GM19193 (cell line): ENCODE measurements around the gene ZNF502.
A peak's percentile ranks its signal among the peaks of the same experiment; 100 is the strongest.

Source experiments
- POLR2A ChIP-seq: IDR thresholded peaks from 4 replicates; pipeline ENCODE4 v1.6.1; 2011; ENCODE audit not compliant: insufficient read depth, insufficient read length; ENCODE audit errors: extremely low read depth

ZNF502 gene

DNA sequence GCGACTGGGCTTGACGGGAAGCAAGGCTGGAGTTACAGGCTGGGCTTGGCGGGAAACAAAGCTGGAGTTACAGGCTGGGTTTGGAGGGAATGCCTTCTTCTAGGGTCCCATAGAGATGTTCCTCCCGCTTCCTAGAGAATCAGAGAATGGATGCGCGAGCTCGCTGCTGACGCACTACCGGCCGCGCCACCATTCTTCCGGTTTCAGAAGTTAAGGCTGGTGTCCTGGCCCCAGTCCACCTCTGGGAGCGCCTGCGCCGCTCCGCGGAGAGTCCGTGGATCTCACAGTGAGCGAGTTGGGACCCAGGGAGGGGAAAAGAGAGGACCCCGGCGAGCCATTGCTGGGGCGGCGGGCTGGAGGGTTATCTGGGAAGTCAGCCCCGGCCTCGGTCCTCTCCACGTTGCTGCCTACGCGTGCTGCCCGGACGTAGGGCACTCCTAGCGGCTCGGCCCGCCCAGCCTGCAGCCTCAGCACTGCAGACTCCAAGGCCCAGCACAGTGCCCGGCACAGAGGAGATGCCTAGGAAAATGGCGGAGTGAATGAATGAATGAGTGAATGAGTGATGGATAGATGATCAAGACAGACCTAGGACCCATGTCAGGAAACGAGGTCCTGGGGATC lies at the start of gene ZNF502:
Gene ZNF502 (plus strand): TSS at position 206 of the 621 bp plus-strand sequence. CDS start 7,602 bp downstream, outside the sequence.
- no peak for TF ChIP-seq POLR2A

DNA sequence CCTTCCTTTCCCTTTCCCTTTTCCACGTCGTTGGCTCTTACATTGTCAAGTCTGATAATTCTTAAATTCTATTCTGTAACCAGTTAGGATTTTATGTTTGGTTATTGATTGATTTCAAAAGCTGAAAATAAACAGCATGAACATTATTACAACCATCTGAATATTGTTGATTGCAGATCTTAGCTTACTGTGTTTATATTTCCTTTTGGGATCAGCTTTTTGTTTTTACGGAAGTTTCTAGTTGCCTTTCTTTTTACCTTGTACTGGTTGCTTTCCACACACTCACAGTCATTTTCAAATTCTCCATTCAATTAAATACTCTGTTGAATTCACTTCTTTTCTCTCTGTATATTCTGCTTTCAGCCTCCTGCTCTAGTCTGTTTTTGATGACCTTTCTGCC lies 47.3 kb upstream of the ZNF502 start:
- TF ChIP-seq POLR2A = no peak

DNA sequence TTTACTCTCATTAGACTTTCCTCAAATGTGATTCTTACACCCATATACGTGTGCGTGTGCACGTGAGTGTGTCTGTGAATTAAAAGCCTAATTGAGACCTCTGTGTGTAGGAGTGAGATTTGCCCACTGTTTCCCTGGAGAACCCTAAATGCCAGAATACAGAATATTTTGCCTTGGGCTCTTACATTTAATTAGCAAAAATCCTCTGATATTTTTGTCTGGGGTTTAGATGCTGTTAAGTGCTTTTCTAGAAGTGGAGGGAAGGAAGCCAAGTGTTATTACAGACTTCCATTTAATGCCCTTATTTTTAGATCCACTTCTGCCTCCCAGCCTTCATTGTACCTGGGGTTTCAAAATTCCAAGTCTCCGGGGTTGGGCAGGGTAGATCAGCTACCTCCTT lies 46.1 kb upstream of the ZNF502 start:
- TF ChIP-seq POLR2A = no peak

DNA sequence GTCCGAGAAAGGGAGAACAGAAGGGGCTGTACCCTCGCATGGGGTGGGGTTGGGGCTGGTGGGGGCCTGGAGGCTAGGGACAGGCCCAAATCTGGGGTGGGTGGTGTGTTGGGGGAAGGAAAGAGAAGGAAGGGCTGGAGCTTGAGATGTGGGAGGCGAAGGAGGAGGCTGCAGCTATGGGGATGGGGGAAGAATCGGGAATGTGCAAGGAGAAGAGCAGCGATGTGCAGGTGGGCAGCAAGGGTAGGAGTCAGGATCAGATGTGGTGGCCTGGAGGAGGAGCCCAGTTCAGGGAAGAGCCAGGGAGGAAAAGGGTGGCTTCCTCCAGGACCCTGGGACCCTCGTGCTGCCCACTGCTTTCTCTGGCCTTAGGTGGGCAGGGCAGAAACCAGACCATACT lies 42.7 kb upstream of the ZNF502 start:
- no peak for TF ChIP-seq POLR2A

DNA sequence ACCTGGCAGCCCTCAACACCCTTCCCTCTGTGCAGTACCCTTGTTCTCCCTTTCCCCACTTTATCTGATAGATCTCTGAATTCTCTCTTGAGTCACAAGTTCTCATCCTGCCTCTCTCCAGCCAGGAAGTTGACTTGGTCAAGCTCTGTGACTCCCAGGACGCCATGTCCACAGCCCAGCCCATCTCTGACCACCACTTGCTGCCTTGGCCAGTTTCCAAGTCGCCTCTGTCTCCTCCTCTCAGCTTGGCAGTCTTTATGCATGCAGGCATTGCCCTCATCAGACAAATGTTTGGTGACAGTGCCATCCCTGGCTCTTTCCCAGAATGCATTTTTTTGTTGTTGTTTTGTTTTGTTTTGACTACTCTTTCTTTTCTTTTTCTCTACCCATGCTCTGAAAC lies 38.2 kb upstream of the ZNF502 start:
- no peak for TF ChIP-seq POLR2A

DNA sequence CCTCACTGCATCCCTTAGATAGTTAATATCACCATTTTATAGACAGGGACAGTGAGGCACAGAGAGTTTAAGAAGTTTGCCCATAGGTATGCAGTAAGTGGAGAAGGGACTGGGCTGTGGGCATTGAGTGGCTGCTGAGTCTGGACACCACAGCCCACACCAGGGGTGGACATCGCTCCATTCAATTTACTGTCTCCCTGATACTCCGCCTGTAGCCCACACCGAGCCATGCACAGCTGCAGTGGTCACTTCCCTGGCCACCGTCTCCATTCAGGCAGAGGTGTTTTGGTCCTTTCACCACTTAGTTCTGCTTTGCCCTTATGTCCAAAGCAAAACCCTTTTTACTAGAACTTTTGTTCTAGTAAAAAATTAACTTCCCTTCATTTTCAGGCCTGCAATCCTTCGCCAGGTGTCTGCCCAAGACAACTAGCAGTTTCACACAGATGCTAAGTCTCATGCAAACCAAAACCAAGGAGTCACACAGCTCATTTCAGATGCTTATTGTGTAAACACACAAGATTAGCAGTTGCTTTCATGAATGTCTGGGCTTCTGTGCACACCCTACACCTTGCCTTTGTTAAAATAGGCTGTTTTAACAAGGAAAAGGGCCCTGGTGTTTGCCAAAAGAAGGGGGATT lies 33.9 kb upstream of the ZNF502 start:
- no peak for TF ChIP-seq POLR2A

DNA sequence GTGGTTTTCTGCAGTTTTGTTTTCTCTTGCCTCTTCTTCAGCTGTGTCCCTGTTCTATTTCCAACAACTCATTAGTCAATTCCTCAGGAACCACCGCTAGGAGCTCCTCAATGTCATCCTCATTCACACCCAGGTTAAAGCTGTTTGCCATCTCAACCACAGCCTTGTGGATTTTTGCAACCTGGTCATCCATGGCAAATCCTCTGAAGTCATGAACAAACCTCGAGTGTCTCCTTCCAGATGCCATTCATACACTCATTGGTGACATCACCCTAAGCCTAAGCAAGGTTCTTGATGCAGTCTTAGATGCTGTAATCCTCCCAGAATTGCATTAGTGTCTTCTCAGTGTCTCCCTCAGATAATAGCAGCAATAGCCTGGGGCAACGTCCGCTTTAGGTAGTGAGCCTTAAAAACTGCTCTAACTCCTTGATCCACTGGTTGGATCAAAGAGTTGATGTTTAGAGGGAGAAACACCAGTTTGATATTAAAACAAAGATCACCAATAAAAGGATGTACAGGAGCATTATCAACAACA lies 31.5 kb upstream of the ZNF502 start:
- no peak for TF ChIP-seq POLR2A

DNA sequence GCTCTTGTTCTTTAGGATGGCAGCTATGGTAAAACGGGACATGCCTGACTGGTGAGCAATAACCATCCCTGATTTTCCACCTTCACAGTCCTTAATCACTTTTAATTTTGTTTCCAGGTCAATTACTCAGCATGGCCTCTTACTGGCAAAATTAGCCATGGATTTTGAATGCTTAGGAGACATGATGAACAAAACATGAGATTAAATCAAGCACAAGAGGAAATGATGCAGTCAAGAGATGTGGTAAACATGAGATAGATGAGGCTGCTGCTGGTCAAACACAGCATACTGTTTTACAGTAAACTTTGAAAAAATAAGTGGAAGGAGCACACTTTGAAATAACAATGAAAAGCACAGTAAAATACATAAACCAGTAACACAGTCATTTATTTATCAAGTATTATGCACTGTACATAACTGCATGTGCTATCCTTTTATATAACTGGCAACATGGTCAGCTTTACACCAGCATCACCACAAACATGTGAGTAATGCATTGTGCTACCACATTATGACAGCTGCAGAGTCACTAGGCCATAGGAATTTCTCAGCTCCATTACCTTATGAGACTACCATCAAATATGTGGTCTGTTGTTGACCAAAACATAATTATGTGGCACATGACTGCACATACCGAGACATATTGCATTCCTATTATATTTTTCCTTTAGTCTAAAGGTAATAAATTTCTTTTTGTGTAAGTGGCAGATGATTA lies 30.1 kb upstream of the ZNF502 start:
- no peak for TF ChIP-seq POLR2A

DNA sequence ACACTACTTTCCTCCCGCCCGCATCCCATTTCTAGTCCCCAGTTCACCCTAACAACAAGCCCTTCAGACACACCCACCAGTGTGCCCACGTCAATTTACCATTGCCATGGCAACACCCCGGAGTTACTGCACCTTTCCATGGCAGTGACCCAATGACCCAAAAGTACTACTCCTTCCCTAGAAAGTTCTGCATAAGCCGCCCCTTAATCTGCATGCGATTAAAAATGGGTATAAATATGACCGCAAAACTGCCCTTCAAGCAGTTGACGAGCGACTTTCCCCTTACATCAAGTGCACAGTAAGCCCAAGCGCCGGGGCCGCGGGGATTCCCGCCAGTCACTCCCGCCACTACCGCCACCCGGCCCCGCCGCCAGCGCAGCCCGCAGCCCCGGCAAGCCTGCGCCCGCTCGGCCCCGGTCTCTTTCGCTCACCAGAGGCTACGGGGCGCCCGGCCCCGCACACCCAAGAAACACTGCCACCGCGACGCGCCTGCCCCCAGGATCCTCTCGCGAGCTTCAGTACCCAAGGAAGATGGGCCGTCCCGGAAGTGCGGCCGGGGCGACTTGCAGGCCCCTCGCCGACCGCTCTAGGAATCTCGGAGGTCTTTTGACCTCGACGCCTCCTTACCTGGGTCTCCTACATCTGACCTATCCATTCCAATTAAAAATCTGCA lies 27.2 kb upstream of the ZNF502 start:
- peak; percentile 52 for TF ChIP-seq POLR2A

DNA sequence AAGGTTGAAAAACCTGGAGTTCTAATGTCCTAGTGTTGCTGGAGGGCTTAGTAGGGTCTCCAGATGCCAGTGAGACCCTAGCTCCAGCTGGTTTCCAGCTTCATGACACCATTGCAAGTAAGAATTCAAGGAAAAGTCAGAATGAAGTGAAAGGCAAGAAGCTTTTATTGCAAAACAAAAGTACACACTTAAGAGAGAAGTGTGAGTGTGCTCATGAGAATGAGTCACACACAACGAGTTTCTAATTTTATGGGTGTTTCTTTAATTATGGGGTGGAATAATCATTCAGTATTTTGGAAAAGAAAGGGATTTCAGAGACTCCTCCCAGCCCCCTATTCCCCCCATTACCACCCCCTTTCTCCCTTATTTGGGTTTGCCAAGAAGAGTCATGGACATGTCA lies 24.6 kb upstream of the ZNF502 start:
- TF ChIP-seq POLR2A = no peak

DNA sequence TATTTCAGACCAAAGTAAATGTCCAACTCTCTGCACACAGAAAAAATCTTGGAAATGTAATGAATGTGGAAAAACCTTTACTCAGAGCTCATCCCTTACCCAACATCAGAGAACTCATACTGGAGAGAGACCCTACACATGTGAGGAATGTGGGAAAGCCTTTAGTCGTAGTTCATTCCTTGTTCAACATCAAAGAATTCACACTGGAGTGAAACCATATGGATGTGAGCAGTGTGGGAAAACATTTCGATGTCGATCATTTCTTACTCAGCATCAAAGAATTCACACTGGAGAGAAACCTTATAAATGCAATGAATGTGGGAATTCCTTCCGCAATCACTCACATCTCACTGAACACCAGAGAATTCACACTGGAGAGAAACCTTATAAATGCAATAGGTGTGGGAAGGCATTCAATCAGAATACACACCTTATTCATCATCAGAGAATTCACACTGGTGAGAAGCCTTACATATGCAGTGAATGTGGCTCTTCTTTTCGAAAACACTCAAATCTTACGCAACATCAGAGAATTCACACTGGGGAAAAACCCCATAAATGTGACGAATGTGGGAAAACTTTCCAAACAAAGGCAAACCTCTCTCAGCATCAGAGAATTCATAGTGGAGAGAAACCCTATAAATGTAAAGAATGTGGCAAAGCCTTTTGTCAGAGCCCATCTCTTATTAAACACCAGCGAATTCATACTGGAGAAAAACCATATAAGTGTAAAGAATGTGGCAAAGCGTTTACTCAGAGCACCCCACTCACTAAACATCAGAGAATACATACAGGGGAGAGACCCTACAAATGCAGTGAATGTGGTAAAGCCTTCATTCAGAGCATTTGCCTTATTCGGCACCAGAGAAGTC lies 9.0 kb downstream of the ZNF502 start:
- no peak for TF ChIP-seq POLR2A

DNA sequence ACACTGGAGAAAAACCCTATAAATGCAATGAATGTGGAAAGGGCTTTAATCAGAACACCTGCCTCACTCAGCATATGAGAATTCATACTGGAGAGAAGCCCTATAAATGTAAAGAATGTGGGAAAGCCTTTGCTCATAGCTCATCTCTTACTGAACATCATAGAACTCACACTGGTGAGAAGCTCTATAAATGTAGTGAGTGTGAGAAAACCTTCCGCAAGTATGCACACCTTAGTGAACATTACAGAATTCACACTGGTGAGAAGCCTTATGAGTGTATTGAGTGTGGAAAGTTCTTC lies 9.6 kb downstream of the ZNF502 start:
- no peak for TF ChIP-seq POLR2A

DNA sequence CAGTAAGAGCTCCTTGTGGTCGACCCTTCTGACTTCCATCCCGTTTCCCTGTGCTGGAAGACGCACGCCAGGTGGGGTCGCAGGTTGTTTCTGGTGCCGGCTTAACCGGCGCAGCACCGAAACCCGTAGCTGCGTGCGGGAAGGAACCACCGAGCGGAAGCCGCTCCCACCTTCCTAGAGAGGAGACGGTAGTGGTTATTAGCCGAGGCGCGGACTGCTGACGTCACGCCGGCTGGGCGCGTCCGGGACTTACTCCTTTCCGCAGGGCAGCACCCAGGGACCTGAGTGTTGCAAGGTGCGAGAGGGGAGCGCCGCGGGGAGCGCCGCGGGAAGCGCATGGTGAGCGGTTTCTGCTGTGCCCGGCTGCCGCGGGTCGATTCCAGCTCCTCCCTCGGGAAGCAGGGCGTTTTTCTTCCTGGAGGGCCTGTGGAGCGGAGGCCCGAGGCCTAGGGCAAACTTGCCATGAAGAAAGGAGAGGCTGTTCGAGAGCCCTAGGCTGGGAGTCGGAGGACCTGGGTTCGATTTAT lies 17.0 kb downstream of the ZNF502 start, which contains the start of gene ZNF501:
Gene ZNF501 (plus strand): TSS at position 252 of the 527 bp plus-strand sequence. CDS start 4,787 bp downstream, outside the sequence.
- peak; percentile 55 for TF ChIP-seq POLR2A

DNA sequence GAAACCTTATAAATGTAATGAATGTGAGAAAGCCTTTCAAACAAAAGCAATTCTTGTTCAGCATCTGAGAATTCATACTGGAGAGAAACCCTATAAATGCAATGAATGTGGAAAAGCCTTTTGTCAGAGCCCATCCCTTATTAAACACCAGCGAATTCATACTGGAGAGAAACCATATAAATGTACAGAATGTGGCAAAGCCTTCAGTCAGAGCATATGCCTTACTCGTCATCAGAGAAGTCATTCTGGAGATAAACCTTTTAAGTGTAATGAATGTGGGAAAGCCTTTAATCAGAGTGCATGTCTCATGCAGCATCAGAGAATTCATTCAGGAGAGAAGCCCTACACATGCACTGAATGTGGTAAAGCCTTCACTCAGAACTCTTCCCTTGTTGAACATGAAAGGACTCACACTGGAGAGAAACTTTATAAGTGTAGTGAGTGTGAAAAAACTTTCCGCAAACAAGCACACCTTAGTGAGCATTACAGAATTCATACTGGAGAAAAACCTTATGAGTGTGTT lies 22.2 kb downstream of the ZNF502 start:
- TF ChIP-seq POLR2A = no peak
